ENCODE measurements around the gene C12orf42. TPM values are rescaled to one million over a fixed set of nuclear protein-coding genes. Genes with fewer than 3 reads are reported as not detected.

C12orf42 gene
- not detected for polyA plus RNA-seq

DNA sequence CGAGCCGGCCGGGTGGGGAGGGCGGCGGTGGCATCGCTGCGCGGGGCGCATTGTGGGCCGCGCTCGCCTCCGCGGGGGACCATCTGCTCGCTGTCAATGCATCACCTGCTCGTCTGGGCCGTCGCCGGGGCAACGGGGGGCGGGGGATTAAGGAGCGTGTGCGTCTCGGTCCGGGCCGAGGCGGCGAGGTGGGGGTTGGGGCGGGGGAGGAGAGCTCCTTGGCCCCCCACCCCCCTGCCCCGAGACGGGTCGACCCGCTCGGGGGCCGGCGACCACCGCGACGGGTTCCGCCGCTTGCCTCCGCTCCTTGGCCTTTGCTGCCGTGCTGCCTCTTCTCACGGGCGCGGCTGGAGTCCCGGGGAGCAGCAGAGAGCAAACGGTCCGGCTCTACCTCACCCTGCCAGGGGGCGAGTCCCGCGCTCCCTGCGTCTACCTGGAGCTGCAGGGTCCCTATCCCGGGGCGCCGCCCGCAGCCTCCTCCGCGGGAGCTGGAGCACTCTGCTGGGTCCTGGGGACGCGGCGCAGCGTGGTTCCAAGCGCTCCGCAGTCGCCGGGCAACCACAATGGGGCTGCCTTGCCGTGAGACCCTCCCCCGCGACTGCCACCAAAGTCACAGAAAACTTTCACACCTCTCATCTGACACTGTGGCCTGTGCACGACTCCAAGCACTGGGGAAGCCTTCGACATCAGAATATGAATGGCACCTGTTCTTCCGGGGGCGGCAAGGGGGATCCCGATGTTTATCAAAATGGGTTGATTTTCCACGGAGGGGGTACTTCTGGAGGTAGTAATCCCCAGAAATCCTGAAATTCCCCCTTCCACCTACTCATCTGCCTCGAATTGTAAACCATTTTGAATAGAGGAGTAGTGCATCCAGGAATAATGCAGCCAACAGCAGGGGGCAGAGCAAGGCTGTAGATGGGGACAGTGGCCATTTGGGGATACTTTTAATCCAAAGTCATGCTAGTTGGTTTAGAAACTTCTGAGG, at the start of gene C12orf42:
Gene C12orf42, minus strand, starts transcription at position 500 of the 988 bp plus-strand sequence. CDS start 17,542 bp downstream, outside the sequence.
- WGBS, 3 donors: 0 to 2% (median 2%) methylated on average over 54 to 77 of the region's 77 CpGs
- no peak within 1 kb of the TSS for H3K27ac ChIP-seq (ENCODE audit: low read depth, low read length)

DNA sequence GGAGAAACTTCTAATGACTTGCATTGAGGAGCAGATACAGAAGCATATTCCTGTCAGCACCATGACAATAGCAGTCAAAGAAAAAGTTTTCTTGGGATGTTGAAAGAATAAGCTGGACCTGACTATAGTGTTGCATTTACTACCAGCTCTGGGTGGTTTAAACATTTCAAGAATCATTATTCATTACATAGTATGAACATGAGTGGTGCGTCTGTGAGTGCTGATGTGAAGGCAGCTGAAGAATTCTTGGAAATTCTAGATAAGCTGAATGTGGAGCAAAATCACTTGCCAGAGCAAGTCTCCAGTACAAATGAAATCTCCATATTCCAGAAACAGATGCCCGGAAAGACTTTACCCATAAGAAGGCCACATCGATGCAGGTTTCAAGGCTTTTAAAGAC, 46.3 kb upstream of the C12orf42 start:
- 82 to 94% (median 90%) methylated on average over 3 of the region's 3 CpGs for WGBS, 3 donors

DNA sequence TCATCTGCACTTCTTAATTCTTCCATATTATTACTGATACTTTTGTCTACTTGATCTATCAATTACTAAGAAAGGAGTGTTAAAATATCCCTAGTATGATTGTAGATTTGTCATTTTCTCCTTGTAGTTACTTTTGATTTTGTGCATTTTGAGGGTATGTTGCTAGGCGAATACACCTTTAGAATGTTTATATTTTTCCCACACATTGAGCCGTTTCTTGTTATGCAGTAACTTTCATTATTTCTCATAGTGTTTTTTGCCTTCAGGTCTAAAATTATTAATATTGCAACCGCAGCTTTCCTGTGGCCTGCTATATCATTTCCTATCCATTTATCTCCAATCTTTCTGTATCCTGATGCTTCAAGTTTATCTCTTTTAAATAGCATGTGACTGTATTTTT, 44.6 kb upstream of the C12orf42 start:
- WGBS, 3 donors: 36 to 71% (median 66%) methylated on average over 3 of the region's 3 CpGs

More for the DNA sequence above, 46.3 kb upstream of the C12orf42 start:
- H3K27ac ChIP-seq (ENCODE audit: low read depth, low read length): no peak overlapping the region

DNA sequence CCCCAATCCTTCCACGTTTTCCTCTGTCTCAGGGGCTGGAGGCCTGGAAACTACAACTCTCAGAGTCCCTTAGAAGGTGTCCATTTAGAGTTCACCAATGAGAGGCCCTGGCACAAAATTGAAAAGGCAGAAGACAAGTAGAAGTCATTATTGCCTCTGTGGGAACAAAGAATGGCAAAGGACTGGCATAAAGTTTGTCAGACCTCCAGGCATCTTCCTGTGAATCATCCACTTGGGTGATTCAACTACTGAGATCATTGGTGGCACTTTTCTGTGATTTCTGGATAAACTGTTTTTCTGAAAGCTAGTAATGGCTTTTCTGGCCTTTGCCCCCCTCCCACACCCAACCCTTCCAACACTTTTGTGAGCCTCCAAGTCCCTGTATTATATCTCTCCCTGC, 42.6 kb upstream of the C12orf42 start:
- 38 to 69% (median 67%) methylated on average over 1 of the region's 1 CpG for WGBS, 3 donors
- no peak overlapping the region for H3K27ac ChIP-seq (ENCODE audit: low read depth, low read length)

More for the DNA sequence above, 44.6 kb upstream of the C12orf42 start:
- H3K27ac ChIP-seq (ENCODE audit: low read depth, low read length): no peak overlapping the region

DNA sequence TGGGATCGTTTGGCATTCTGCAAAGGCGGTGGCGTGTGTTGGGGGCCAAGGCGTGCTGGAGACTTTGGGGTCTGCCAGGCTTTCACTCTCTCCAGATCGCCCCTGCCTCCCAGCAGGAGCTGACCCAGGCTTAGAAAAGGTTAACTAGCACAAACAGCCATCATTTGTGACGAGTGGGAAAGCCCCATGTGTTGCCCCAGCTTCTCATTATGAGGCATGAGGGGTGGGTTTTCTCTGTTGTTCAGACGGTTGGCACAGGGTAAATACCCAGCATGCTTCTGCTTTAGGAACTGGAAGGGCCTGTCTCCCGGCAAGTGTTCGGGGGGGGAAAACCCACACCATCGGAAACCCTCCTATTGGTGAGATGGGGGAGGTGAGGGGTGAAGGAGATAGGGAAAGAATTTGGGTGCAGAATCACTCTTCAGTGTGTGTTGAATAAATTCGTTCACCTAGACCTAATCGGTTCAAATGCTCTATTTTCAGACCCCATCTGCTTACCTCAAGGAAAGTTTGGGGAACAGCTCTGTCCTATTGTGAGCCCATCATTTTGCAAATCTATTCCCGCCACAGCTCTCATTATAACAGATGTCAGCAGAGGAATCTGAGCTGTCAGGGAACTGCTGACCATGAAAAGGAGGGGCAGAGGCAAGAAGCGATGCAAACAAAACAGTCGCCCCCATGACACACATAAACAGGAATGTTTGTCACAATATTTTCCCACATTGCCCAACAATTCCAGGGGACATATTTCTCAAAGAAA, 34.7 kb upstream of the C12orf42 start:
- no peak overlapping the region for H3K27ac ChIP-seq (ENCODE audit: low read depth, low read length)
- WGBS, 3 donors: 27 to 57% (median 54%) methylated on average over 15 of the region's 15 CpGs

DNA sequence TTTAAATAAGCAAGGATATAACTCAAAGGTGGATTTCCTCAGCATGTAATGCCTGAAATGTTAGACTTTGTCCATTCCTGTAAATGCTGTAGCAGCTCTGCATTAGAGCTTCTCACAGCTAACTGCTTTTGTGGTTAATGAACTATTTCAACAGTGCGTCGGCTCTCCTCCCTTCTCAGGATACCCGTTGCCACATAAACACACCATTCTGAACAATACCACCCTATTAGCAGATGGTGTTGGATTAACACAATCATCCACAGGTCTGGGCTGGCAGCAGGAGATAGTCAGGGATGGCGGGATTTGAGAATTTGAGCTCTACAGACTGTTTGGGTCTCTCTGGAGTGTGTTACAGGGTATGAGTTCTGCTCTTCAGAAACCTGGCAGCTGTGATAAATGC, 33.5 kb upstream of the C12orf42 start:
- no peak overlapping the region for H3K27ac ChIP-seq (ENCODE audit: low read depth, low read length)
- 55 to 71% (median 63%) methylated on average over 4 of the region's 4 CpGs for WGBS, 3 donors

DNA sequence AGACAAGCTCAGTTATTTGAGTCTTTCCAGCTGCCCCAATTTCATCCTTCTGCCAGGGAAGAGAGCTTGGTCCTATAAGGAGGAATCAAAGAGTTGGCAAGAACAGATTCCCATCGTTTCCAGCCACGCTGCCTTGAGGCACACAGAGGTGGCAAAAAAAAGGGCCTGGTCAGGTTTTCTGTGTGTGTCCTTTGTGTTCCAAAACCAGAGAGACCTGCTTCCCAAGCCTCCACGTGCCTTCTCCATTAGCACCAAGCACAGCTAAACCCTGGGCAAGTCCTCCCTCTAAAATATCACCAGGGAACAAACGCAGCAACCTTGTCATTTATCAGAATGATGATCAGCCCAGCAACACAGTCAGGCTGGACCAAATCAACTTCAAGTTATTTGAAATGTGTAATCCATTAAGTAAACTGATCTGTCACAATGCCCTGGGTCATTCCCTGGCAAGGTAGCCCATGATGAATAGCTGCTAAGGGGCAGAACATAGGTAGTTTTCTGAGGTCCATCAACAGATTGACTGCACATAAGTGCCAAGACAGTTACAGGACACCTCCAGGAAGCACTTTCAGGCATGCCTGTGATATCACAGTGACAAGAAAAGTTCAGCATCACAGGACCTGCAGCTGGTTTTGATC, 28.6 kb upstream of the C12orf42 start:
- 29 to 71% (median 51%) methylated on average over 4 of the region's 4 CpGs for WGBS, 3 donors
- no peak overlapping the region for H3K27ac ChIP-seq (ENCODE audit: low read depth, low read length)

DNA sequence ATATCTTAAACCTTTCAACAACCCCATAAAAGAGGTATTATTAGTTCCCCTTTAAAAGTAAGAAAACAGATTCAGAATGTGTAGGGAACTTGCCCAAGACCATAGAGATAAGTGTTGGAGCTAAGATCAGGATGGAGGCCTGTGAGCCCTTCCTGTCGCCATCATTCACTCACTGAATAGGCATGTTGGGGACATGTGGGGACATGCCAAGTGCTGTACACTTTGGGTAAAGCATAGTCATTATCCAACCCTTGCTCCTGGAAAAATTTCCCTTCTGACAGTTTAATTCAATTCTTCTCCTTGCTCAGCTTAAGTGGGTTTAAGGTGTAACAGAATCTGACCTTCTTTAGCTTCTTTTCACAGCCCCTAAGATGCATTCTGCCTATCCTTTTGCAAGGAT, 28.0 kb upstream of the C12orf42 start:
- no peak overlapping the region for H3K27ac ChIP-seq (ENCODE audit: low read depth, low read length)
- WGBS, 3 donors: 82 to 100% (median 96%) methylated on average over 1 of the region's 1 CpG

DNA sequence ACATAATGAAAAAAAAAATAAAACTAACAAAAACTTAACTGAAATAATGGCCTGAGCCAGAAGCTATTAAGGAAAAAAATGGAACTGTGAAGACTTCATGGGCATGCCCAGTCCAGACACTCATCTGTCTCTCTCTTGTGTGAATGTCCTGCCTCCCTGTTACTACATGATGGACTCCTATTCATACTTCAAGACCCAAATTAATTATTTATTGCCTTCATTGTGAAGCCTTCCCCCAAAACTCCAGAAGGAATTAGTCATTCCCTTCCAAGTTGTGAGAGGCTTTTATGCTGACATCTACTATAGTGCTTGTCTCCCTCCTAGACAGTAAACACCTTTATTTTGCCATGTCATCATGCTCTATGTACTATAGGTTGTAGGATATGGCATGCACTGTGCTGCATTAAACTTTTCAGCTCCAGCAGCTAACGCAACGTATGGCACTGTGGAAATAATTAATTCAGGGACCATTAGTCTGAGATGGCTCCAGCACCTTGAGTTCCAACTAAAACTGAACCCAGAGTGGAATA, 25.0 kb upstream of the C12orf42 start:
- no peak overlapping the region for H3K27ac ChIP-seq (ENCODE audit: low read depth, low read length)
- 77 to 84% (median 80%) methylated on average over 2 of the region's 2 CpGs for WGBS, 3 donors

DNA sequence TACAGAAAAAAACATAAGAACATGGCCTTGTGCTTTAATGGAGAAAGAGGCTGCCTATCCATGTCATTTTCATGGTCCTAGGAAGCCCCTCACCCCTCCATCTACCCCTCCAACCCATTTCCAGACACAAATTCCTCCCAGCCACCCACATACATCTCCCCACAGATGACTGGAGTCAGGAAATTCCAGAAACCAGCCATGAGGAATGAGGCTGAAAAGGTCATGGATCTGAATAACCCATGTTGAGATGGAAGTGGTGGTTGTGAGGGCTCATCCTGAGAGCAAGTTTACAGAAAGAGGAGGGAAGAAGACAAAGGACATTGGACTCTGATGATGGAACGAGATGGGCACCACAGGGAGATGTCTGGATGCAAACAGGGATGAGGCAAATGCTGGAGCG, 23.9 kb upstream of the C12orf42 start:
- H3K27ac ChIP-seq (ENCODE audit: low read depth, low read length): no peak overlapping the region
- WGBS, 3 donors: 62 to 78% (median 71%) methylated on average over 2 of the region's 2 CpGs

DNA sequence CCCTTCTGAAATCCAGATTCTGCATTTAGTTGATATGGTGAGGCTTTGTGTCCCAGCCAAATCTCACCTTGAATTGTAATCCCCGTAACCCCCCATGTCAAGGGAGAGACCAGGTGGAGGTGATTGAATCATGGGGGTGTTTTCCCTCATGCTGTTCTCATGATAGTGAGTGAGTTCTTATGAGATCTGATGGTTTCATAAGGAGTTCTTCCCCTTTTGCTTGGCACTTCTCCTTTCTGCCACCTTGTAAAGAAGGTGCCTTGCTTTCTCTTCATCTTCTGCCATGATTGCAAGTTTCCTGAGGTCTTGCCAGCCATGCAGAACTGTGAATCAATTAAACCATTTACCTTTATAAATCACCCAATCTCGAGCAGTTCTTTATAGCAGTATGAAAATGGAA, 23.1 kb upstream of the C12orf42 start:
- 72 to 77% (median 73%) methylated on average over 2 of the region's 2 CpGs for WGBS, 3 donors
- H3K27ac ChIP-seq (ENCODE audit: low read depth, low read length): no peak overlapping the region

DNA sequence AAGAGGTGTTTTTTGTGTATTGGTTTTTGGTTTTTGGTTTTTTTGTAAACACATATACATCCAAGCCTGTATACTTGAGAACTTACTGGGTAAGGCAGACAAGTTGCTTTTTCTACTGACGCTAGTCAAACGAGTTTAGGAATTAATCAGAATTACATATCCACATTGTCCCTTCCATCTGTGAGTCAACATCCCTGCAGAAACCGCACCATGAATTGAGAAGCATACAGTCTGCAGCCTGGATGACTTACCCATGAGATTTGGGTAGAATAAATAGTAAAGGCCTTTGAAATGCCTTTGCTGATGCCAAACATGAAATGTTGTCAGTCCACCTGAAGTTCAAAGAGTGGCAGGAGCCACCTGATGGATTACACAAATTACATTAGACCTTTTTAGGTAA, 21.4 kb upstream of the C12orf42 start:
- 86 to 89% (median 88%) methylated on average over 3 of the region's 3 CpGs for WGBS, 3 donors
- H3K27ac ChIP-seq (ENCODE audit: low read depth, low read length): no peak overlapping the region

DNA sequence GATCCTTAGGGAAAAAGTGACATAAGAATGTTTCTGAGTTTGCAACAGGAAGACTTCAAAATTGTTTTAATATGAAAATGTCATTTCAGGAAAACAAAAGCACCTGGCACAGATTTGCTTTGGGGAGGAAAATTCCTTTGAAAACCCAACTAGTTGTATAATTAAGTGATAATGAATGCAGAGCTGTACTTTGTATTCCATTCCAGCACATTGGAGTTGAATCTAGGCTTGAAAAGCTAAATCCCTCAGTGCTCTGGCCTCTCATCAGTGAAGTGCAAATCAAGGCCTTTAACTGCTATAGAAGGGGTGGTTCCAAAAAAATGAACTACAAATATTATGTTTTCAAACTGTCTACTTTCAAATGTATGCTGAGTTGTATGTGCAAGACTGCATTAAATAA, 19.6 kb upstream of the C12orf42 start:
- H3K27ac ChIP-seq (ENCODE audit: low read depth, low read length): no peak overlapping the region

DNA sequence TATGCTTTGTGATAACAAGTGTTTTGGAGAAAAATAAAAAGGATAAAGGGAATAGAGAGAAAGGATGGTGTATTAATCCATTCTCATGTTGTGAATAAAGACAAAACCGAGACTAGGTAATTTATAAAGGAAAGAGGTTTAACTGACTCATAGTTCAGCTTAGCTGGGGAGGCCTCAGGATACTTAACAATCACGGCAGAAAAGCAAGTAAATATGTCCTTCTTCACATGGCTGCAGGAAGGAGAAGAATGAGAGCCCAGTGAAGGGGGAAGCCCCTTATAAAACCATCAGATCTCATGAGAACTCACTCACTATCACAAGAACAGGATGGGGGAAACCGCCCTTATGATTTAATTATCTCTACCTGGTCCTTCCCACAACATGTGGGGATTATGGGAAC, 18.1 kb upstream of the C12orf42 start:
- no peak overlapping the region for H3K27ac ChIP-seq (ENCODE audit: low read depth, low read length)
- WGBS, 3 donors: 77 to 83% (median 78%) methylated on average over 3 of the region's 3 CpGs

DNA sequence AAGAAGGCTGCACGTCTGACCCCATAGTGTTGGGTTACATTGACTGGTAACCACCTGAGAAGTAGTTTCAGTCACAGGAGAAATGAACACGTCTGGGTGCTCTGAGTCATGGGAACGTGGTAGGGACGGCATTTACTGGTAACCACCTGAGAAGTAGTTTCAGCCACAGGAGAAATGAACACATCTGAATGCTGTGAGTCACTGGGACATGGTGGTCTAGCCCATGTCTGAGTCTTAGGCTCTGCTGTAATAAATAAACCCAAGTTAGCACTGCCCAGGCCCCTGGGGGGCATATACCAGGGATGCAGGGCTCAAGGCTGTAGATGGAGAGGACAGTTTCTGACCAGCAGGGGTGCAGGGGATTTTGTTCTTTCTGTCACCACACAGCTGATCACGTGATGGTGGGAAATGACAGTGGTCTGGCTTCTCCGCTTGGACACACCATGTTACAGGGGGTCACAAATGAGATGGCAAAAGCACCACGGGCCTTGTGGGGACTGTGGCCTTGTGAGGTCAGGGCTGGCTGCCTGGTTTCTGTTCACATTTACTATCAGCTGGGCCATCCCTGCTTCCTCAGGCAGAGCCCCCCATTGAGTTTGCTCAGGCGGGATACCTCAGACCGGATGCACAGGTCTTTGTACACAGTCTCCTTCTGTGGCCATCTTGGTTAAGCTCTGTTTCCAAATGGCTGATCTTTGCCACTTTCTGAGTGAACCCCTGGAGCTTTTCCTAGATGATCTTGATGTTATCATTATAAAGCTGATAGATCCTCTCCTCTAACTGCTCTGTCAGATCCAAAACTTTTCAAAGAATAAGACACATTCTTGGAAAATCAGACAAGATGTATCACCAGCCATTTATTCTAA, 9.8 kb upstream of the C12orf42 start:
- 72 to 83% (median 81%) methylated on average over 9 of the region's 9 CpGs for WGBS, 3 donors
- no peak overlapping the region for H3K27ac ChIP-seq (ENCODE audit: low read depth, low read length)

DNA sequence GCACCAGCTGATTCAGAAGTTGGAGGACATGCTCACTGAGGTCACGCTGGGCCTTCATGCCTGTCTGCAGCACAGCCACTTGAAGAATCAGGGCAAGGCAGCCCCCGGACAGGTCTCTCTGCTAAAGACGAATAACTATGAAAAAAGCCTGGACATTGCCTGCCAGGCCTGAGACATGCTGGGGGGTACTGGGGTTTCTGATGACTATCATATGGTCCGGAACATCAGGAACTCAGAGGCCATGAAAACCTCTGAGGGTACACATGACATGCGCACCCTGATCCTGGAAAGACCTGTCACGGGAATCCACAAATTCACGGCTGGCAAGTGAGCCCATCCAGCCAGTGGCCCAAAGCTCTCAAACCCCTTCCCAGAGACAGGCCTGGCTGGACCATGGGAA, 8.8 kb upstream of the C12orf42 start:
- no peak overlapping the region for H3K27ac ChIP-seq (ENCODE audit: low read depth, low read length)
- 91 to 97% (median 94%) methylated on average over 7 of the region's 7 CpGs for WGBS, 3 donors

DNA sequence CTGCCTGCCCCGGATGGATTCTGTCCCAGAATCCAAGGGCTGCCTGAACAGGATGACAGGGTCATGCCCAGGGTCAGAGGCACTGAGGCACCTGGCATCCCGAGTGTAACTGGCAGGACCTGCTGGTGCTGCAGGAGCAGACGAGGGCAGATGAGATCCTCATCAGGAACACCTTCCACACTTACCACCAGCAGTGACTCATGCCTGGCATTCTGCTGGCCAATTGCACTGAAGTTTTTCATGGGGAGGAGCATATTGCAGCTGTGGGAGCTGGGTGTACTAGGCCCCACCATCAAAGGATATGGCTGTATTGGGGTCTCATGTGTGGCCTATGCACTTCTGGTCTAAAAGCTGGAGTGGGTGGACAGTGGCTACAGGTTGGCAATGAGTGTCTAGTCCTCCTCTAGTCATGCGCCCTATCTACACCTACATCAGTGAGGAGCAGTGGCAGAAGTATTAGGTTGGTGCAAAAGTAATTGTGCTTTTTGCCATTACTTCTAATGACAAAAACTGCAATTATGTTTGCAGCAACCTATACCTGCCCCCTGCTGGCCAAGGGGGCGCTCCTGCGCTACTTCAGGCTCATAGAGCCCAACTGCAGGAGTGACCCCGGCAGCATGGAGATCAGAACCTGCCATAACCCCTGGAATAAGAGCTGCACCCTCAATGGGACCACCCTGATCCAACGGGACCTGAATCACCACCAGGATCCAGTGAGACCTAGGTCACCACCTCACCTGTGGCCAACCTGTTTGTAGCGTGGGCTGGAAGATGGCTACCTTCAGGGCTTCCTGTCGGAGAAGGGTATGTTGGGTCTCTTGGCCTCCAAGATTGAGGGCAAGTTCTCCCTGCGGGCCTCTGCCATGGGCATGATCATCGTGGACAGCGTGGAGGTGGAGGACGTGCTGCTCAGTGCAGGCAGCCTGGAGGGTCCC, 8.0 kb upstream of the C12orf42 start:
- 75 to 84% (median 84%) methylated on average over 14 of the region's 14 CpGs for WGBS, 3 donors
- H3K27ac ChIP-seq (ENCODE audit: low read depth, low read length): no peak overlapping the region
